A673 (cell line): ENCODE data around the gene CHRNA4. TPM values are rescaled to one million over a fixed set of nuclear protein-coding genes. Genes with fewer than 3 reads are reported as not detected.

ENCODE experiments used
- BruUV-seq: library from RNA; stranded (reverse); fragments of 400-500 nt; replicated peaks from 2 replicates; lab custom pipeline; 2021; lab: Mats Ljungman, UMichigan
- CTCF ChIA-PET: fragments of 300-600 bp; sonication (Branson Sonifier 250); formaldehyde crosslinking; loops from one replicate; lab custom pipeline; 2022; ENCODE audit warnings: antibody characterized with exemption; lab: Charles Lee
- POLR2A ChIA-PET: fragments of 300-600 bp; sonication (Branson Sonifier 250); formaldehyde crosslinking; loops from one replicate; lab custom pipeline; 2022; ENCODE audit warnings: antibody characterized with exemption; ENCODE audit not compliant: low non-redundant PET; lab: Charles Lee
- DNase-seq: peaks from one replicate; pipeline ENCODE4 v3.0.0-alpha.2; 2015; ENCODE audit warnings: low spot score
- H3K27ac ChIP-seq: fragments of 200-600 bp; sonication (generic); 2 replicates; pipeline ENCODE4 v1.5.1; 2016; ENCODE audit warnings: mixed run types, low read depth, mild to moderate bottlenecking, mixed read lengths, antibody characterized with exemption, low read length; ENCODE audit not compliant: poor library complexity, severe bottlenecking
- H3K27me3 ChIP-seq: fragments of 200-600 bp; sonication (generic); replicated peaks from 2 replicates; pipeline ENCODE4 v1.6.1; 2017; ENCODE audit warnings: mixed run types, low read depth, mild to moderate bottlenecking, mixed read lengths, antibody characterized with exemption, low read length; ENCODE audit not compliant: insufficient read depth, poor library complexity
- H3K36me3 ChIP-seq: fragments of 200-600 bp; sonication (generic); 2 replicates; pipeline ENCODE4 v1.6.1; 2016; ENCODE audit warnings: mixed run types, mild to moderate bottlenecking, mixed read lengths, antibody characterized with exemption, low read length; ENCODE audit not compliant: insufficient read depth, poor library complexity, severe bottlenecking
- H3K4me1 ChIP-seq: fragments of 200-600 bp; sonication (generic); 2 replicates; pipeline ENCODE4 v1.6.1; 2017; ENCODE audit warnings: mixed run types, mild to moderate bottlenecking, mixed read lengths, antibody characterized with exemption, low read length; ENCODE audit not compliant: insufficient read depth, poor library complexity, severe bottlenecking
- H3K4me3 ChIP-seq: fragments of 200-600 bp; sonication (generic); 2 replicates; pipeline ENCODE4 v1.5.1; 2016; ENCODE audit warnings: low read depth, mixed run types, mild to moderate bottlenecking, mixed read lengths, low read length; ENCODE audit not compliant: poor library complexity, severe bottlenecking
- H3K9me3 ChIP-seq: fragments of 200-600 bp; sonication (generic); 2 replicates; pipeline ENCODE4 v1.6.1; 2016; ENCODE audit warnings: mixed run types, low read depth, mild to moderate bottlenecking, mixed read lengths, antibody characterized with exemption, low read length; ENCODE audit not compliant: poor library complexity, severe bottlenecking
- CTCF ChIP-seq: fragments of 300-800, 200-600 bp; sonication (generic); conservative IDR thresholded peaks from 2 replicates; pipeline ENCODE4 v1.5.1; 2017; ENCODE audit warnings: low read depth, mild to moderate bottlenecking, antibody characterized with exemption, low read length, moderate library complexity, mixed read lengths
- EZH2 ChIP-seq: fragments of 200-600 bp; sonication (generic); IDR thresholded peaks from 2 replicates; pipeline ENCODE4 v1.6.1; 2017; ENCODE audit warnings: borderline replicate concordance, low read depth, mild to moderate bottlenecking, mixed read lengths, antibody characterized with exemption, low read length; ENCODE audit not compliant: poor library complexity, severe bottlenecking
- intact Hi-C: fragments of 100-400 bp; cut with micrococcal nuclease; formaldehyde crosslinking; loops from one replicate; pipeline ENCODE4 v1.10.0; 2022; ENCODE audit not compliant: unreplicated experiment
- total RNA-seq: library from RNA; stranded (reverse); gene quantifications from 2 replicates; pipeline ENCODE4 v1.2.3, GENCODE V29; 2021

CHRNA4 gene
- total RNA-seq, 1 experiment from 2014 or later = 0.26 TPM

DNA sequence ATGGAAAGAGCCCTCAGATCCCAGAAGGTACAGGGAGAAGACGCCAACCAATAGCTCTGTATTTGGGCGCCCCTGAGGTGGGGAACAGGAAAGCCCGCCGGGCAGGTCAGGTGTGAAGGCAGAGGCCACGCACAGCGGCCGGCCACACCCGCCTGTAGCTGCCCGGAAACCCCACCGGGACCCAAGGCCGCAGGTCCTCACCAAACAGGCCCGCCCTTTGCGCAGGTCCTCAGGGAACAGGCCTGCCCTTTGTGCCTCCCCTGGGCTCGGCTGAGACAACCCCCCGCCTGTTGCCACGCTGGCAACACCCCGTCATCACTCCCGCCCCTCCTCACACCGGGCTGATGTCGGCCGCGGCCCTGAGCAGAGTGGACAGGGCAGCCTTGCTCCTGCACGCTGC is 44.9 kb upstream of the CHRNA4 start:
- ChIA-PET POLR2A (no interaction called here), CTCF (interaction anchor here (0.5 kb wide), 1 partner anchor 655 kb away, joined by 4 read pairs; no protein-coding TSS in a partner anchor)
- no peak for DNase-seq
- Histone ChIP-seq H3K4me3 (no peak overlapping the region), H3K36me3 (no peaks in the 10 kb centered on the region), H3K9me3 (no peaks in the 10 kb centered on the region), H3K27me3 (peaks cover 20% of the 10 kb centered on the region), H3K4me1 (no peaks in the 10 kb centered on the region), H3K27ac (no peak overlapping the region)
- TF ChIP-seq CTCF (no peak), EZH2 (no peak)
- intact Hi-C loops = no loop called here
- no TSS peak for BruUV-seq

- Histone ChIP-seq H3K4me3 (no peak overlapping the region), H3K27ac (no peak overlapping the region), H3K27me3 (peaks cover 21% of the 10 kb centered on the region), H3K36me3 (no peaks in the 10 kb centered on the region), H3K4me1 (no peaks in the 10 kb centered on the region), H3K9me3 (no peaks in the 10 kb centered on the region)
- ChIA-PET POLR2A (no interaction called here), CTCF (no interaction called here)
- intact Hi-C loops = no loop called here
- DNase-seq = no peak
- no TSS peak for BruUV-seq
- TF ChIP-seq CTCF (no peak), EZH2 (no peak)
Observed at GRCh38 chr20:63405102-63405730, 44.1 kb upstream of the CHRNA4 start.

DNA sequence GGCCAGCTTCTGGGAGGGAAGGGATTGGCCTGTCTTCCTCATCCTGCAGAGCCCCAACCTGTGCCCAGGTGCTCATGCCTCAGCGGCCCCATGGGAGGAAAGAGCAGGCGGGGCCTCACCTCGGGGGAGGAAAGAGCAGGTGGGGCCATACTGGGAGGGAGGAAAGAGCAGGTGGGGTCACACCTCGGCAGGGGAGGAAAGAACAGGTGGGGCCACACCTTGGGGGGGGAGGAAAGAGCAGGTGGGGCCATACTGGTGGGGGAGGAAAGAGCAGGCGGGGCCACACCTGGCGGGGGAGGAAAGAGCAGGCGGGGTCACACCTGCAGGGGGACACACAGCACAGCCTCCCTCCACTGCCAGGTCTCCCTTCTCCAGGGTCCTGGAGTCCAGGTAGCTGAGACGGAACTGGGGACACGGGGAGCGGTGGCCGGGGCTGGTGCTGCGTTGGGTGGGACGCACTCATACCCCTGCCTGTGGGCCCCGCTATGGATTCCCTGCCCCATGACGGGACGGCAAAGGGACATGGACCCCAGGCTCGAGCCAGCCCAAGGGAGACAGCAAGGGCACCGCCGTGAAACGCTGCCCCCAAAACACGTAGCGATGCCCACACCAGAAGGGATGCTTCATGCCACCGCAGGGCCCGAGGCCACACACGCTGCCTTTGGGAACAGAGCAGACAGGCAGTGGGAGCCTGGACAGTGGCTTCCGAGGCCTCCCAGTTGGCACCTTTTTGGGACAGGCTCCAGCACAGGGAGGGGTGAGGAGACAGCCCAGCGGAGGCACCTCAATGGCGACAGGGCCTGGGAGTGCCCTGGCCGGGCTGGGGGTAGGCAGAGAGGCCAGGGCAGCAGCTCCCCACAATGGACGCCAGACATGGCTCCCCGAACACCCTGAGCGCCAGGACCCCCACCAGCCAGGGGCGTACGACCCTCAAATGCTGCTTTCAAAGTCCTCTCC is 43.3 kb upstream of the CHRNA4 start:
- Histone ChIP-seq H3K9me3 (no peaks in the 10 kb centered on the region), H3K36me3 (no peaks in the 10 kb centered on the region), H3K4me3 (no peak overlapping the region), H3K27me3 (peaks cover 21% of the 10 kb centered on the region), H3K4me1 (no peaks in the 10 kb centered on the region), H3K27ac (no peak overlapping the region)
- BruUV-seq = no TSS peak
- intact Hi-C loops = no loop called here
- DNase-seq = no peak
- CTCF ChIA-PET = no interaction called here
- POLR2A ChIA-PET = no interaction called here
- TF ChIP-seq EZH2 (no peak), CTCF (no peak)
